Measurements from ENCODE around the gene AP5B1.
"Not testable (repeated sequence)": the region's sequence is repeated elsewhere in the genome, so short reads cannot be mapped to it uniquely, and the experiment has no call there.

AP5B1 gene

DNA sequence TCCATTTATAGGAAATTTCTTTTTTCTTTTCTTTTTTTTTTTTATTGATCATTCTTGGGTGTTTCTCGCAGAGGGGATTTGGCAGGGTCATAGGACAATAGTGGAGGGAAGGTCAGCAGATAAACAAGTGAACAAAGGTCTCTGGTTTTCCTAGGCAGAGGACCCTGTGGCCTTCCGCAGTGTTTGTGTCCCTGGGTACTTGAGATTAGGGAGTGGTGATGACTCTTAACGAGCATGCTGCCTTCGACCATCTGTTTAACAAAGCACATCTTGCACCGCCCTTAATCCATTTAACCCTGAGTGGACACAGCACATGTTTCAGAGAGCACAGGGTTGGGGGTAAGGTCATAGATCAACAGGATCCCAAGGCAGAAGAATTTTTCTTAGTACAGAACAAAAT lies 18.6 kb downstream of the AP5B1 start:
- DNase-seq: not testable (repeated sequence)

DNA sequence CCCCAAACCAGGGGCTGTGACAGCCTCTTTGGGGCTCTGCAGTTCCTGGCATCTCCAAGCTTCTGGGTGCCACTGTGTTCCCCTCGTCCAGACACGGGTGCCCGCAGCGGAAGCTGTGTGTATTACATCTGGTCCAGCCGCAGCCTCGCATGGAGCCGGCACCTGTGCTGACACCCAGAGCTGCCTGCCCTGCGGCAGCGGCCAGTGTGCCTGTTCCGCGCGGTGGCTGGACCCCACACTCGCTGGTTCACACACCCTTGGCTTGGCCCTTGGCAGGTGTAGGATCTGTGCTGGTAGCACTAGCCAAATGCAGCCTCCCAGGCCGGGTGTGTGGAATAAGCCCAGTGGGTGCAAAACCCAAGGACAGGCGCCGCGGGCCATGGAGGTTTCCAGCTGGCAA lies 35.7 kb downstream of the AP5B1 start:
- no peak for DNase-seq

DNA sequence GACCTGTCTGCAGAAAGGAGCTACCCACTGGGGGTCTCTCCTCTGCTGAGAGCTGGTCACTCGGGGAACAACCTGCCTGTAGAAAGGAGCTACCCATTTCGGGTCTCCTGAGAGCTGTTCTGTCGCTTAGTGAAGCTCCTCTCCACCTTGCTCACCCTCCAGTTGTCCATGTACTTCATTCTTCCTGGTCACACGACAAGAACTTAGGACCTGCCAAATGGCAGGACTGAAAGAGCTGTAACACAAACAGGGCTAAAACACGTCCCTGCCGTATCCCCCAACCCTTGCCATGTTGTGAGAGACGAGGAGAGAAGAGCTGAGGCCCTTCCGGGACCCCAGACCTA lies 36.1 kb downstream of the AP5B1 start:
- no peak for DNase-seq

DNA sequence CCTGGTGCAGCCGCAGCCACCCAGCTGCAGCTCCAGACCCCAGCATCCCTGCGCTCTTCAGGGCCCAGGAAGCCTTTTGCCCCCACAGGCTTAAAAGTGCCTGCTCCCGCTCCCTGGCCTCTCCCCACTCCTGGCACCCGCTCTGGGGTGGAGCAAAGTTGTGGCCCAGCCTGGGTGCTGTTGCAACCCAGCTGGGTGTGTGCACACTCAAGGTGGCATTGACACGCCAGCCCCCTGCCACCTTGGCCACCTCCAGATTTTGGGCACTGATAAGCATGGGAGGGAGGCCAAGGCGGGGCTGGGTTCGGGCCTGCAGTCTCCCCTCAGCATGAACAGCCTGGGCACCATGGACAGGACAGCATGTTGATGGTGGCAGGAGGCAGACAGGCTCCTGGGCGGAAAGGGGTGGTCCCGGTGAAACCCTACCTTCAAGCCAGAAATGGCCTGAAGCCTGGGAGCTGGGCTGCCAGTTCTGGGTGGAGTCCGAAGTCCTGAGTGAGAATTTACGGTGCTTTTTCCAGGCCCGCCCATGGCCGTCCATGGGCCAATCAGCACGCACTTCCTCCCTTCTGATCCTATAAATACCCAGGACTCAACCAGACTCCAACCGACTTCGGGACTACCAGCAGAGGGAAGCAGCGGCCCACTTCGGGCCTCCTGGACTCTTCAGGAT lies 36.6 kb downstream of the AP5B1 start:
- no peak for DNase-seq

DNA sequence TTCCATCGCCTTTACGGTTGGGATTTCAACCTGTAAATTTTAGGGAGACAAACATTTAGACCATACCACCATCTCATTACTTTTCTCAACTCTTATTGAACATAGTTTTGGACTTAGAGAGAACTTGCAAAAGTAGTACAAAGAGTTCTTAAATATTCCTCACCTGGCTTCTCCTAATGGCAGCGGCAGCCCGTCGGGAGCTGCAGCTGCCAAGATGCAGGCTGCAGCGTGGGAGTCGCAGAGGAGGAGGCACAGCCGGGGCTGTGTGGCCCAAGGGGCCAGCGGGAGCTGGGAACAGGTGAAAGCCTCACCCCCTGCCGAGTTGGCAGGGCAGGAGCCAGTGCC lies 37.1 kb downstream of the AP5B1 start:
- no peak for DNase-seq

DNA sequence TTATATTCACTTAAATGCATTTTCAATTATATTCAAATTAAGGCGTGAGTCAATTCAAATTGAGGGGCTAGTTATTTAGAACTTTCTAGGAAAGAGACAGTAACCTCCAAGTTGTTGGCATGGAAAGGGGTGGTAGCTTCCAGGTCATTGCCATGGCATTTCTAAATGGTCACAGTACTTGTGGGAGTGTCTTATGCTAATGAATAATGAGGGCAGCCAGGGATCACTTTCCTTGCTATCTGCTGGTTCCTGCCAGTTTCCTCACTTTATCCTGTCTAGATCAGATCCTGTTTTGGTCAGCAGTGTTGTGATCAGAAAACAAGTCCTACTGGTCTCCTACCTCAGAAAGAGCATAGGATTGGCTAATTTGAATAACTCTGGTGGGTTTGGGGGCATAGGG lies 38.4 kb downstream of the AP5B1 start:
- no peak for DNase-seq

DNA sequence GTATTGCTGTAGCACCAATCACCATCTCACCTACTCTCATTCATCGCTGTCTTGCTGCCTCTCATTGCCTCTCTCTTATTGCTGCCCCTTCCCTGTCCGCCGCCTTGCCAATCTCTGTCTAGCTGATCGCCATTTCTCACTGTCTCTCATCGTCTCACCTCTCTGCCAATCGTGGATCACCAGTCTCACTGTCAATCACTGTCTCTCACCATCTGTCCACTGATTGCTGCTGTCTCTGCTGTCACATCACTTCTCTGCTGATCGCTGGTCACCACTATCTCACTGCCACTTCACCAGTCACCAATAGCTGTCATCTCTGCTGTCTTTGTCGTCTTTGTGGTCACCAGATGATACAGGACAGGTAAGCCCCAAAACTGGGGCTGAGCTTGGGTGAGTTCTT lies 39.6 kb downstream of the AP5B1 start:
- DNase-seq: no peak

DNA sequence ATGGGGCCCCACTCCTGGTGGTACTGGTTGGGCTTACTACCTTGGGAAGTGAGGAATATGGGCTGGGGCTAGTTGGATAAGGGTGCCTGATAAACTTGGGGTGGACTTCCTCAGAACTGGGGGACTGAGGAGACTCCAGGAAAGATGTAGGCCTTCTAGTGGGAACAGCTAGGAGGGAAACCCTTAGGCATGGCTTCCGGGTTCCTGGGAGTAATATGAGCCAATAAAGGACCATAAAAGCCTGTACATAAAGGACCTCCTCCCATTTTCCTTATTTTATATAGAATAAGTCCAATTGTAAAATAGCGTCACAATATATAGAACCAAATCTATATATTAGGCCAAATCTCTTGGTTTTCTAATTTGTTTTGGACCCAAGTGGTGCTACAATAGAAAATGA lies 41.8 kb downstream of the AP5B1 start:
- DNase-seq: no peak

DNA sequence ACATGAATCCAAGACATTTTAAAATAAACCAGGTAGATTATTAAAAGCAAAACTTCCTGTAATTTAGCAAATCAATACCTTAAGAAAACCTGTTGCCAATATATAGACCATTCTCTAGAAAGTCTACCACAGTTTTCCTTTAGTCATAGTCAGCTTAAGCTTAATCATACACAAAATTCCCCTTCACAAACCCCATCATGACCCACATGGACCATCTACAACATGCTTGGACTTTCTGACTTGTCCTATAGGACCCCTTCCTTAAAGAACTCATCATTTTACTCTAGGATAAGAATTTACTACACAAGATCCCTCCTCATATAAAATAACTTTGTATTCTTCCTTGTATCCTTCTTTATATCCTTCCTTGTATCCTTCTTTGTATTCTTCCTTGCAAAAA lies 44.0 kb downstream of the AP5B1 start:
- no peak for DNase-seq

DNA sequence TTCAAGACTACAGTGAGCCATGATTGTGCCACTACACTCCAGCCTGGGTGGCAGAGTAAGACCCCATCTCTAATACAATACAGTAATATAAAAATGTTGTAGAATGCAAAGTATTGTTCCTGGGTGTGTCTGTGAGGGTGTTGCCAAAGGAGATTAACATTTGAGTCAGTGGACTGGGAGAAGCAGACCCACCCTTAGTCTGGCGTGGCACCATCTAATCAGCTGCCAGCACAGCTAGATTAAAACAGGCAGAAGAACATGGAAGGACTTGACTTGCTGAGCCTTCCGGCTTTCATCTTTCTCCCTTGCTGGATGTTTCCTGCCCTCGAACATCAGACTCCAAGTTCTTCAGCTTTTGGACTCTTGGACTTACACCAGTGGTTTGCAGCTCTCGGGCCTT lies 45.7 kb downstream of the AP5B1 start:
- DNase-seq: not testable (repeated sequence)

DNA sequence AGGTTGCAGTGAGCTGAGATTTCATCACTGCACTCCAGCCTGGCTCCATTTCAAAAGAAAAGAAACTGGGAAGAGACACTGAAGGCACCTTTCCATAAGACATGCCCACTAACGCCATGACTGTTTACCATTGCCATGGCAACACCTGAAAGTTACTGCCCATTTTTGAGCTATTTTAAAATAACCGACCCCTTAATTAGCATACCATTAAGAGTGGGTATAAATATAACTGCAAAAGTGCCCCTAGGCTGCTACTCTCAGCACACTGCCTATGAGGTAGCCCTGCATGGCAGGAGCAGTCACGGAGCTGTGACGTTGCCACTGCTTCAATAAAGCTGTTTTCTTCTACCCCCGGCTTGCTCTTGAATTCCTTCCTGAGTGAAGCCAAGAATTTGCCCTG lies 50.3 kb downstream of the AP5B1 start:
- no peak for DNase-seq

DNA sequence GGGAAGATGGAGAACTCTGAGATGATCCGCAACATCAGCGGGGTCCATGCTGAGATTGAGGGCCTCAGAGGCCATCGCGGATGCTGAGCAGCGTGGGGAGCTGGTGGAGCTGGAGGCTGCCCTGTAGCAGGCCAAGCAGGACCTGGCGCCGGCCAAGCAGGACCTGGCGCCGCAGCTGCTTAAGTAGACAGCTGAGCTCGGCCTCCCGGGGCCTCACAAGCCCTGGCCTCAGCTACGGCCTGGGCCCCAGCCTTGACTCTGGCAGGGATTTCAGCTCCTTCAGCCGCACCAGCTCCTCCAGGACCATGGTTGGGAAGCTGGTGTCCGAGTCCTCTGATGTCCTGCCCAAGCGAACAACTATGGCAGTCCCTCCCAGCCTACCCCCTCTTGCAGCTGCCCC lies 52.9 kb downstream of the AP5B1 start:
- DNase-seq: no peak

DNA sequence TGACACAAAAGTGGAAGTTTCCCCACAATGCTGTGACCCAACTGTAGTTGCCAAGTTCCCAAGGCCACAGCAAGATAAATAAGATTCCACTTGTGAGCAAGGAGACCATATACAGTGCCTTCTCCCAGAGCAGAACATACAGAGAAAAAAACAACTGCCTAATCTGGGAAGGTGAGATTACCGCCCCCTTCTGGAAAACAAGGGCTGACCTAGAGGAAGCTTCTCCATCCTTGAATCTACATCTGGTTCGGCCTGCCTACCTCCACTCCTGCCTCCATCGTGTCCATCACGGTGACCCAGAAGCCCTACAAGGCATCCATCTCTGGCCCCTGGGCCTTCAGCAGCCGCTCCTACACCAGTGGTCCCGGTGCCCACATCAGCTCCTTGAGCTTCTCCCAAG lies 54.1 kb downstream of the AP5B1 start:
- no peak for DNase-seq
